H9 (cell line): ENCODE data around the gene LIN7A. TPM values are rescaled to one million over a fixed set of nuclear protein-coding genes. Genes with fewer than 3 reads are reported as not detected.

Experiments
- DNase-seq: peaks from one replicate; pipeline ENCODE4 v3.0.0-alpha.2; 2017
- H2AFZ ChIP-seq: one replicate; pipeline ENCODE4 v1.6.1; 2013; ENCODE audit warnings: mild to moderate bottlenecking, low read length, control low read depth, moderate library complexity
- H2AK5ac ChIP-seq: 2 replicates; pipeline ENCODE4 v1.6.1; 2013; ENCODE audit warnings: low read length, control low read depth, mixed read lengths; ENCODE audit not compliant: insufficient read length
- H2BK120ac ChIP-seq: one replicate; pipeline ENCODE4 v1.6.1; 2013; ENCODE audit warnings: low read depth, mild to moderate bottlenecking, low read length, control low read depth, inconsistent platforms; ENCODE audit not compliant: poor library complexity, severe bottlenecking
- H2BK12ac ChIP-seq: 2 replicates; pipeline ENCODE4 v1.6.1; 2013; ENCODE audit warnings: low read length, control low read depth, mixed read lengths, low read depth; ENCODE audit not compliant: insufficient read length
- H2BK15ac ChIP-seq: 2 replicates; pipeline ENCODE4 v1.6.1; 2013; ENCODE audit warnings: low read depth, low read length, control low read depth
- H2BK20ac ChIP-seq: one replicate; pipeline ENCODE4 v1.6.1; 2013; ENCODE audit warnings: low read depth, mild to moderate bottlenecking, low read length, control low read depth, inconsistent platforms; ENCODE audit not compliant: poor library complexity, severe bottlenecking
- H2BK5ac ChIP-seq: 2 replicates; pipeline ENCODE4 v1.6.1; 2013; ENCODE audit warnings: low read length, control low read depth, mixed read lengths; ENCODE audit not compliant: insufficient read length
- H3K14ac ChIP-seq: 2 replicates; pipeline ENCODE4 v1.6.1; 2013; ENCODE audit warnings: low read length, control low read depth; ENCODE audit not compliant: insufficient read depth
- H3K18ac ChIP-seq: 2 replicates; pipeline ENCODE4 v1.6.1; 2013; ENCODE audit warnings: low read depth, mild to moderate bottlenecking, mixed read lengths, low read length, control low read depth; ENCODE audit not compliant: insufficient read length
- H3K23ac ChIP-seq: 2 replicates; pipeline ENCODE4 v1.6.1; 2013; ENCODE audit warnings: low read length, control low read depth, mixed read lengths, low read depth; ENCODE audit not compliant: insufficient read length
- H3K23me2 ChIP-seq: 2 replicates; pipeline ENCODE4 v1.6.1; 2013; ENCODE audit warnings: low read depth, mild to moderate bottlenecking, mixed read lengths, low read length, control low read depth; ENCODE audit not compliant: insufficient read length, poor library complexity, severe bottlenecking
- H3K27ac ChIP-seq: 2 replicates; pipeline ENCODE4 v1.5.1; 2013; ENCODE audit warnings: low read length, control low read depth, mixed read lengths, low read depth; ENCODE audit not compliant: insufficient read length
- H3K27me3 ChIP-seq: 2 replicates; pipeline ENCODE4 v1.6.1; 2013; ENCODE audit warnings: low read length, control low read depth, inconsistent platforms; ENCODE audit not compliant: insufficient read depth
- H3K4ac ChIP-seq: 2 replicates; pipeline ENCODE4 v1.6.1; 2013; ENCODE audit warnings: low read depth, mild to moderate bottlenecking, control low read depth, inconsistent platforms, low read length, moderate library complexity
- H3K4me1 ChIP-seq: 2 replicates; pipeline ENCODE4 v1.6.1; 2013; ENCODE audit warnings: low read length, control low read depth, inconsistent platforms; ENCODE audit not compliant: insufficient read depth
- H3K4me2 ChIP-seq: 2 replicates; pipeline ENCODE4 v1.6.1; 2013; ENCODE audit warnings: low read length, control low read depth, mixed read lengths; ENCODE audit not compliant: insufficient read length, insufficient read depth
- H3K56ac ChIP-seq: 2 replicates; pipeline ENCODE4 v1.6.1; 2013; ENCODE audit warnings: low read depth, mild to moderate bottlenecking, mixed read lengths, low read length, control low read depth; ENCODE audit not compliant: insufficient read length
- H3K79me1 ChIP-seq: 2 replicates; pipeline ENCODE4 v1.6.1; 2013; ENCODE audit warnings: low read depth, mild to moderate bottlenecking, moderate library complexity, low read length, control low read depth, inconsistent platforms; ENCODE audit not compliant: insufficient read depth, poor library complexity, severe bottlenecking
- H3K79me2 ChIP-seq: 2 replicates; pipeline ENCODE4 v1.6.1; 2013; ENCODE audit warnings: low read length, control low read depth, inconsistent platforms; ENCODE audit not compliant: insufficient read depth
- H3K9ac ChIP-seq: 2 replicates; pipeline ENCODE4 v1.6.1; 2013; ENCODE audit warnings: low read length, control low read depth, mixed read lengths; ENCODE audit not compliant: insufficient read length; ENCODE audit errors: extremely low read depth
- H3K9me3 ChIP-seq: one replicate; pipeline ENCODE4 v1.6.1; 2013; ENCODE audit warnings: low read depth, low read length, inconsistent platforms; ENCODE audit not compliant: control insufficient read depth
- H3T11ph ChIP-seq: one replicate; pipeline ENCODE4 v1.6.1; 2013; ENCODE audit warnings: mild to moderate bottlenecking, low read length, control low read depth, inconsistent platforms
- H4K20me1 ChIP-seq: one replicate; pipeline ENCODE4 v1.6.1; 2013; ENCODE audit not compliant: control insufficient read depth, insufficient read length, insufficient read depth
- H4K5ac ChIP-seq: 2 replicates; pipeline ENCODE4 v1.6.1; 2013; ENCODE audit warnings: low read depth, mild to moderate bottlenecking, mixed read lengths, low read length, control low read depth; ENCODE audit not compliant: insufficient read length
- H4K8ac ChIP-seq: replicated peaks from 2 replicates; pipeline ENCODE4 v1.6.1; 2013; ENCODE audit warnings: low read length, control low read depth, mixed read lengths, low read depth; ENCODE audit not compliant: insufficient read length
- H4K91ac ChIP-seq: 2 replicates; pipeline ENCODE4 v1.6.1; 2013; ENCODE audit warnings: low read depth, mild to moderate bottlenecking, moderate library complexity, mixed read lengths, low read length, control low read depth; ENCODE audit not compliant: insufficient read length
- H3K27ac Mint-ChIP-seq, 3 experiments: 2 replicates in 2 of 3; 3 replicates in 1 of 3; pipeline ENCODE4 v1.8.0; 2020 to 2021; ENCODE audit warnings: mixed read lengths in 3 of 3, mild to moderate bottlenecking in 1 of 3, moderate library complexity in 1 of 3
- H3K27me3 Mint-ChIP-seq: 2 replicates; pipeline ENCODE4 v1.8.0; 2021; ENCODE audit warnings: low read depth, mild to moderate bottlenecking, moderate library complexity, mixed read lengths
- H3K36me3 Mint-ChIP-seq, 3 experiments: 2 replicates in 2 of 3; 3 replicates in 1 of 3; pipeline ENCODE4 v1.8.0; 2020 to 2021; ENCODE audit warnings: low read depth in 3 of 3, mixed read lengths in 3 of 3; ENCODE audit not compliant: insufficient read depth in 1 of 3
- H3K4me1 Mint-ChIP-seq, 2 experiments: 2 replicates each; pipeline ENCODE4 v1.8.0; 2020; ENCODE audit warnings: mixed read lengths in 2 of 2
- H3K4me3 Mint-ChIP-seq, 2 experiments: 2 replicates in 1 of 2; 3 replicates in 1 of 2; pipeline ENCODE4 v1.8.0; 2020 to 2021; ENCODE audit warnings: mild to moderate bottlenecking in 2 of 2, mixed read lengths in 2 of 2, moderate library complexity in 1 of 2
- H3K9me3 Mint-ChIP-seq, 2 experiments: 2 replicates in 1 of 2; 3 replicates in 1 of 2; pipeline ENCODE4 v1.8.0; 2020; ENCODE audit warnings: mild to moderate bottlenecking in 2 of 2, mixed read lengths in 2 of 2, moderate library complexity in 1 of 2
- WGBS: extraction: QIAGEN DNeasy Blood & Tissue Kit; methylation state at CpG from one replicate; pipeline ENCODE4 v1.1.7; 2013; ENCODE audit warnings: missing lambda C conversion rate, low lambda C conversion rate, mixed read lengths; ENCODE audit not compliant: insufficient read length; ENCODE audit errors: extremely low coverage; 5-methylcytosine and 5-hydroxymethylcytosine counted together
- total RNA-seq: library from RNA; stranded (reverse); gene quantifications from 2 replicates; pipeline ENCODE4 v1.2.1, GENCODE V29; 2021
- TF ChIP-seq, protein P1 (sequence below): fragments of 200-600 bp; sonication (generic); conservative IDR thresholded peaks from 3 replicates; pipeline ENCODE4 v1.8.0; 2021; ENCODE audit warnings: antibody characterized with exemption, mild to moderate bottlenecking

Gene LIN7A
- total RNA-seq, 1 experiment from 2014 or later = 18.3 TPM

DNA sequence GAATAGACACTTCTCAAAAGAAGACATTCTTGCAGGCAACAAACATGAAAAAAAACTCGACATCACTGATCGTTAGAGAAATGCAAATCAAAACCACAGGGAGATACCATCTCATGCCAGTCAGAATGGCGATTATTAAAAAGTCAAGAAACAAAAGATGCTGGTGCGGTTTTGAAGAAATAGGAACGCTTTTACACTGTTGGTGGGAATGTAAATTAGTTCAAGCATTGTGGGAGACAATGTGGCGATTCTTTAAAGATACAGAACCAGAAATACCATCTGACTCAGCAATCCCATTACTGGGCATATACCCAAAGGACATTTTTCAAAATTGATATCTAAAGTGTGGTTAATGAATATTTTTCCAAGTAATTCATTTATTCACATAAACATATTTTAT is 39.6 kb upstream of the LIN7A start:
- Histone ChIP-seq H3K4ac (no peak overlapping the region), H2BK12ac (no peak overlapping the region), H4K8ac (no peak overlapping the region), H3K9me3 (no peaks in the 10 kb centered on the region), H3K9ac (no peak overlapping the region), H3T11ph (no peak overlapping the region), H2BK5ac (no peak overlapping the region), H3K27ac (no peak overlapping the region), H3K4me1 (no peaks in the 10 kb centered on the region), H3K23me2 (no peaks in the 10 kb centered on the region), H4K91ac (no peak overlapping the region), H3K4me2 (no peak overlapping the region), H2BK15ac (no peak overlapping the region), H3K23ac (no peak overlapping the region), H3K27me3 (no peaks in the 10 kb centered on the region), H2BK20ac (no peak overlapping the region), H3K18ac (no peak overlapping the region), H3K79me1 (no peaks in the 10 kb centered on the region), H2BK120ac (no peak overlapping the region), H4K20me1 (no peaks in the 10 kb centered on the region), H2AK5ac (no peak overlapping the region), H3K14ac (no peak overlapping the region), H3K79me2 (no peaks in the 10 kb centered on the region), H4K5ac (no peak overlapping the region), H3K56ac (no peak overlapping the region), H2AFZ (no peak overlapping the region)
- TF ChIP-seq, protein P1, sequence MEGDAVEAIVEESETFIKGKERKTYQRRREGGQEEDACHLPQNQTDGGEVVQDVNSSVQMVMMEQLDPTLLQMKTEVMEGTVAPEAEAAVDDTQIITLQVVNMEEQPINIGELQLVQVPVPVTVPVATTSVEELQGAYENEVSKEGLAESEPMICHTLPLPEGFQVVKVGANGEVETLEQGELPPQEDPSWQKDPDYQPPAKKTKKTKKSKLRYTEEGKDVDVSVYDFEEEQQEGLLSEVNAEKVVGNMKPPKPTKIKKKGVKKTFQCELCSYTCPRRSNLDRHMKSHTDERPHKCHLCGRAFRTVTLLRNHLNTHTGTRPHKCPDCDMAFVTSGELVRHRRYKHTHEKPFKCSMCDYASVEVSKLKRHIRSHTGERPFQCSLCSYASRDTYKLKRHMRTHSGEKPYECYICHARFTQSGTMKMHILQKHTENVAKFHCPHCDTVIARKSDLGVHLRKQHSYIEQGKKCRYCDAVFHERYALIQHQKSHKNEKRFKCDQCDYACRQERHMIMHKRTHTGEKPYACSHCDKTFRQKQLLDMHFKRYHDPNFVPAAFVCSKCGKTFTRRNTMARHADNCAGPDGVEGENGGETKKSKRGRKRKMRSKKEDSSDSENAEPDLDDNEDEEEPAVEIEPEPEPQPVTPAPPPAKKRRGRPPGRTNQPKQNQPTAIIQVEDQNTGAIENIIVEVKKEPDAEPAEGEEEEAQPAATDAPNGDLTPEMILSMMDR = no peak
- no peak for DNase-seq
- no peak overlapping the region for H3K4me3 Mint-ChIP-seq
- H3K27me3 Mint-ChIP-seq = no peaks in the 10 kb centered on the region
- H3K27ac Mint-ChIP-seq = no peak overlapping the region
- H3K4me1 Mint-ChIP-seq = no peaks in the 10 kb centered on the region
- no peaks in the 10 kb centered on the region for H3K9me3 Mint-ChIP-seq
- no CpG with 5 or more reads among the region's 6 CpGs for WGBS
- H3K36me3 Mint-ChIP-seq = no peaks in the 10 kb centered on the region
